NCI-H1417 treated with DMSO at 0.1 percent for 48 hours (cell line): ENCODE results near the gene SNX15.
"Not testable (repeated sequence)": the region's sequence is repeated elsewhere in the genome, so short reads cannot be mapped to it uniquely, and the experiment has no call there.

Experiments
- DNase-seq: peaks from one replicate; lab custom pipeline; 2025; lab: John Stamatoyannopoulos, UW

SNX15 gene

DNA sequence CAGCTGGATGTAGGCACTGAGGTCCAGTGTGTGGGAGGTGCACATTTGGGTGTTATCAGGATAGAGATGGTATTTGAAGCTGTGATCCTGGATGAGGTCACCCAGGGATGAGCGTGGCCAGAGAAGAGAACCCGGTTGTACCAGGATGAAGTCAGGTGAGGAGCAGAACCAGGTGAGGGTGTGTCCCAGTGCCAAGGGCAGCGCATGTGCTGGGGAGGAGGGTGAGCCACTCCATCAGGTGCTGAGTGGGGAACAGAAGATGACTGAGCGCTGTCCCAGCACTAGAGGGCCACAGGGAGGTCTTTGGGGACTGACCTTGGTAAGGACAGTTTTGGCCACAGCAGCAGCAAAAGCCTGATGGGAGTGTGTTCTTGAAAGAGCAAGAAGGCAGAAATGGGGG, 10.5 kb upstream of the SNX15 start:
- no peak for DNase-seq

DNA sequence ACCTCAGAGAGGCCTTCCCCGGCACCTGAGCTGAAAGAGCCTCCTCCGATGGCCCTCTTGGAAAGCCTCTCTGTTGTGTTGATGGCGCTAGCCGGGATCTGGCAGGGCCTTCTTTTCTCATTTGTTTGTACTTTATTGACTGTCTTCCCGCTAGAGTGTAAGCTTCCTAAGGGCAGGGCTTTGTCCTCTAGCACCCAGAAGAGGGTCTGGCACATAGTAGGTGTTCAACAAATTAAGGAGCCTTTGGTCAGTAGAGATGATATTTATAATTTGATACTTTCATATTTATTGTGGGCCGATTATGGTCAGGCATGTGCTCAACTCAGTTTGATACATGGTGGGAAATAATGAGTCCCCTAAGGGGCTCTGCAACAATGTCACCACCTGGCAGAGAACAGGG, 9.3 kb upstream of the SNX15 start:
- DNase-seq = no peak

DNA sequence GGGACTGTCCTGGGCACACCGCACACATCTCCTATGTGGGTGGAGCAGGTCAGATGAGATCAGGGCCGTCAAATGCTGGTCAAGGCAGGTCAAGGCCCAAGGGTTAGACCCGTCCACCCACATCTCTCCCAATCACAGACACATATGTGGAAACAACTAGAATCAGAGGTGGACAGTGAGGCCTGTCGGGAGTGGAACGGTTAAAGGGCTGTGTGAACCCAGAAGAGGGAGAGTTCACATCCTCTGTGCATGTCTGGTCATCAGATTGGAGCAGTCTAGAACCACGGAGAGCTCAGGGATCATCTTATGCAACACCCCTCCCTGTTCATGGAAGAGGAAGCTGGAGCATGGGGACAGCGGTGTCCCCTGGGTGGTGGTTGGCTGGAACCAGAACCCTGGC, 7.4 kb upstream of the SNX15 start:
- DNase-seq = no peak

DNA sequence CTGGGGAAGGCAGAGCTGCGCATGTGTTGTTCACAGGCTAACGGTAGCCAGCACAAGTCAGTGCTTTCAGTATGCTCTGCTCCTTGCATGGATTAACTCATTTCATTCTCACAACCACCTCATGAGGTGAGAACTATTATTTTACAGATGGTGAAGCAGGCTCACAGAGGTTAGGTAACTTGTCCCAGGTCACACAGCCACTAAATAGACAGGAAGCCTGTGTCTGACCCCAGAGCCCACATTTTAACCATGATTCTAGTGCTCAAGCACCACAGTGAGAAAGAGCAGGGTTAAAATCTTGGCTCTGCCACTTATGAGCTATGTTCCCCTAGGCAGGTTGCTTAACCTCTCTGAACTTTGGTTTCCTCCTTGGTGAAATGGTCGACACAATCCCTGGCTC, 6.2 kb upstream of the SNX15 start:
- no peak for DNase-seq

DNA sequence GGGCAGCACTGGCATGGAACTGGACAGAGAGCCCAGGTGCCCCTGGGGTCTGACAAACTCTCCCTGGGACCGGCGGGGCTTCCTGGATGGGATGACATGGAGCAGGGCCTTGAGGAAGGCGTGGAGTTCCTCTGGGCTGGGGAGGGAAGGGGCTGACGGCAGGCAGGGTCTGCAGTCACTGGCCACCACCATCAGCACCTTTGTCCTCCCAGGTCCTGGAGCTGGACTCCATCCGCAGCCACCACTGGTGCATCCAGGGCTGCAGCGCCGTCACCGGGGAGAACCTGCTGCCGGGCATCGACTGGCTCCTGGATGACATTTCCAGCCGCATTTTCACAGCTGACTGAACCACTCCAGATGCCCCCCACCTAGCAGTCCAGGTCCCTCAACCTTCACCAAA, 5.7 kb upstream of the SNX15 start:
- no peak for DNase-seq

DNA sequence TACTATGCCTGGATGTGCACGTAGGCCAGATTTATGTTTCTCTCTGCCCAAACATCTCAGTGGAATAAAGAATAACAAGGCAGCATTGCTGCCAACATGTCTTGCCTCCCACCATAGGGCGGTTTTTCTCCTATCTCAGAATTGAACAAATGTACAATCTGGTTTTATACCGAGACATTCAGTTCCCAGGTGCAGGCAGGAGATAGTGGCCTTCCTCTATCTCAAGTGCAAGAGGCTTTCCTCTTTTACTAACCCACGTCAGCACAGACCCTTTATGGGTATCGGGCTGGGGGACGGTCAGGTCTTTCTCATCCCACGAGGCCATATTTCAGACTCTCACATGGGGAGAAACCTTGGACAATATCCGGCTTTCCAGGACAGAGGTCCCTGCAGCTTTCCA, 3.7 kb upstream of the SNX15 start:
- not testable (repeated sequence) for DNase-seq

DNA sequence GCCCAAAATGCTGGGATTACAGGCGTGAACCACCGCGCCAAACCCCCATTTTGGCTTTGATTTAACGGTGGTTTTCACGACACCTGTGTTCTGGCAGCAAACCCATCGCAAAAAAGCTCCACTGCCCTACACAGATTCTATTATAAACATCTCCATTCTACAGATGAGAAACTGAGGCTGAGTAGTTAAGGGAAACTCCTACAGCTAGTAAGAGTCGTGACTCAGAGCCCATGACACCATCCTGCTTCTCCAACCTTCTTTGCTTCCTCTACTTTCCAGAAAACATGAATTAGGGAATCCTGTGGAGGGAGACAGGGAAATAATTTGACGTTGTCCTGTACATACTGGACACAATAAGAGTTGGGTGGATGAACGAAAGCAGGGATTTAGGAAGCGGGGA, 429 bp upstream of the SNX15 start:
- DNase-seq = no peak

DNA sequence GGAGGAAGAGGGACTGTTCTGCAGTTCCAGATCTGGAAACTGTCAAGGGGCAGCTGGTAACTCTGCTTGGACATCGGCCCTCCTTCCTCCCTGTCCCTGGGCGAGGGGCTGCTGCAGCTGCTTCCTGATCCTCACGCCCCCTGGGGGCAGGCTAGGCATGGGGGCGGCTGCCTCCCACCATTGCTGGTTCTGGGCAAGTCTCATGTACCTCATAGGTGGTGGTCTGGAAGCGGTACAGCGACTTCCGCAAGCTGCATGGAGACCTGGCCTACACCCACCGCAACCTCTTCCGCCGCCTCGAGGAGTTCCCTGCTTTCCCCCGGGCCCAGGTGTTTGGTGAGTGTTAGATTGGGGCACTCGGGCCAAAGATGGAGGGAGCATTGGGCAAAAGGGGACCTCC, 5.0 kb downstream of the SNX15 start:
- DNase-seq = no peak

DNA sequence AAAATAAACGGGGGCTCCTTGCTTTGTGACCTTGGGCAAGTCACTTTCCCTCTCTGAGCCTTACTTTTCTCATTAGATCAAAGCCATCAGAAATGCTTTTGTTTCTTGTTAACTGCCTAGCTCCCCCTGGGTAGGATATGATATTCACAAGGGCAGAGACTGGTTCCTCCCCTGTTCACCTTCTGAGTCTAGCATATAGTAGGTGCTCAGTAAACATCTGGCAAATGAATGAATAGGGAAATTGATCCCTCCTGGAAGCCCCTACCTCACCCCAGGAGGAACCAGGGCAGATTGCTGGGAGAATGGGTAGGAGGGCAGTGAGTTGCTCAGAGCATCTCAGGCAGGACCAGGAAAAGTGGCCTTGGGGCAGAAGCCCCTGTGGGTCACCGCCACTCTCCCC, 7.2 kb downstream of the SNX15 start:
- DNase-seq = no peak

DNA sequence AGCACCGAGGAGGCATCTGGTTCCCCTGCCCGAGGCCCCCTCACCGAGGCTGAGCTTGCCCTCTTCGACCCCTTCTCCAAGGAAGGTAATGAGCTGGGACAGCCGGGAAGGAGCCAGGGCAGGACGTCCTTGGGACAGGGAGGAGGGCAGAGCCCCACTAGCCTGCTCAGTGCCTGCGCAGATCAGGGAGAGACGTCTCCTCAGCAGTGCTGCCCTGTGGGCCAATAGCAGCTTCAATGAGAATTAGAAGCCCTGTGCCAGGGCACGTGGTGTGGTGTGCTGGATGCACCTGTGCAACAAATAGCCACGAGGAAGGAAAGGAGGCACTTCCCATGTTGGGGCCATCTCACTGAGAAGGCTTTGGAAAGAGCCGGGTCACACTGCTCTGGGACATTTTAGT, 8.3 kb downstream of the SNX15 start:
- no peak for DNase-seq

DNA sequence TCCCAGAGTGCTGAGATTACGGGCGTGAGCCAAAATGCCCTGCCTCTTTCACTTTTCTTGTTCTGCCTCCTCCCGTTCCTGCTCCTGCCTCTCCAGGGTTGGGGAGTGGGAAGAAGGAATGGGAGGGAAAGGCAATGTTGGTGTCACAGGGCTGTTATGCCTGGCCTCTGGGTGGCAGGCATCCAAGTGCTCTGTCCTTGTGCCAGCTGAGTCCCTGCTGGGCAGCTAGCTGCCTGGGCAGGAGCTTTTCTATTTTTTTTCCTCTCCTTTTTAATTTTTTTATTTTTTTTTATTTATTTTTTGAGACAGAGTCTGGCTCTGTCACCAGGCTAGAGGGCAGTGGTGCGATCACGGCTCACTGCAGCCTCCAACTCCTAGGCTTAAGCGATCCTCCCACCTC, 9.7 kb downstream of the SNX15 start:
- DNase-seq = no peak

DNA sequence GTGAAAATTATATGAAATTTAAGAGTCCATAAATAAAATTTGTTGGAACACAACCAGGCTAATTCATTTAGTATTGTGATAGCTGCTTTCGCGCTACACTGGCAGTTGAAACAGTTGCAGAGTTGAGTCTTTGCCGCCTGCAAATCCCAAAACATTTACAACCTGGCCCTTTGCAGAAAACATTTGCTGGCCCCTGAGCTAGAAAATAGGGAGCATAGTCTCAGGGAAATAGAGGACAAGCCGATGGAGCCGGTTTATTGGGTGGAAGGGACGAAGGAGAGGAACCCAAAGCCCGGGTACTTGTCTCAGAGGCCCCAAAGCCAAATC, 13.2 kb downstream of the SNX15 start:
- no peak for DNase-seq

DNA sequence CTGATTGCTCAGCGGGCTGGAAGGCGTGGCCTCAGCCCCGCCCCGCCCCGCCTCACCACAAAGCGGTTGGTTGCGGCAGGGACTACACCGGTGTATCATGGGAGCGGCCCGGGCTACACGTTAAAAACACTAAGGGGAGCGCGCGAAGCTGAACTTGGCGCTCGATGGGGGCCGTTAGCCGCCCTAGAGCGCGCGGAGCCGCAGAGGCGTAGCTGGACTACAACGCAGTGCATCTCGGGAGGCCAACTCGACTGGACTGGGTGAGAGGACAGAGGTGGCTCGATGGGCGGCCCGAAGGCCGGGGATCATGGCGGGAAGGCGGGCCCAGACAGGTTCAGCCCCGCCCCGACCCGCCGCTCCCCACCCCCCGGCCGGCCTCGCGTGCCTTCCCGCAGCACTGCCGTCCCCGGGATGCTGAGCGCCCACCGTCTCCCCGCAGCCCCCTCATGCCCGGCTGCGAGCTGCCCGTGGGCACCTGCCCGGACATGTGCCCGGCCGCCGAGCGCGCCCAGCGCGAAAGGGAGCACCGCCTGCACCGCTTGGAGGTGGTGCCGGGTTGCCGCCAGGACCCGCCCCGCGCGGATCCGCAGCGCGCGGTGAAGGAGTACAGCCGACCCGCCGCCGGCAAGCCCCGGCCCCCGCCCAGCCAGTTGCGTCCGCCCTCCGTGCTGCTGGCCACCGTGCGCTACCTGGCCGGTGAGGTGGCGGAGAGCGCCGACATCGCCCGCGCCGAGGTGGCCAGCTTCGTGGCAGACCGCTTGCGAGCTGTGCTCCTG, 13.8 kb downstream of the SNX15 start, which contains the start of gene SAC3D1:
TSS of gene SAC3D1 (plus strand) at position 364 of the 776 bp plus-strand sequence. CDS start at position 447, 83 bp downstream.
- DNase-seq = peak; percentile 94

DNA sequence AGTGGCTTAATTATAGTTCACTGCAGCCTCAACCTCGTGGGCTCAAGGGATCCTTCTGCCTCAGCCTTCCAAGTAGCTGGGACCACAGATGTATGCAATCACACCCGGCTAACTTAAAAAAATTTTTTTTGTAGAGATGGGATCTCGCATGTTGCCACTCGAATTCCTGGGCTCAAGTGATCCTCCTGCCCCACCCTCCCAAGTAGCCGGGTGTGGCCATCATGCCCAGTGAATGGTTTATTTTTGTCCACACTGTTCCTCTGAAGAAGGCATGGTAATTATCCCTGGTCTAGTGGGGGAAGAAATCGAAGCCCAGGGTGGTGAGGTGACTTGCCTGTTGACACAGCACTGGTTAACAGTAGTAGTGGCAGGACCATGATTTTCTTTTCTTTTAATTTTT, 15.7 kb downstream of the SNX15 start:
- no peak for DNase-seq

DNA sequence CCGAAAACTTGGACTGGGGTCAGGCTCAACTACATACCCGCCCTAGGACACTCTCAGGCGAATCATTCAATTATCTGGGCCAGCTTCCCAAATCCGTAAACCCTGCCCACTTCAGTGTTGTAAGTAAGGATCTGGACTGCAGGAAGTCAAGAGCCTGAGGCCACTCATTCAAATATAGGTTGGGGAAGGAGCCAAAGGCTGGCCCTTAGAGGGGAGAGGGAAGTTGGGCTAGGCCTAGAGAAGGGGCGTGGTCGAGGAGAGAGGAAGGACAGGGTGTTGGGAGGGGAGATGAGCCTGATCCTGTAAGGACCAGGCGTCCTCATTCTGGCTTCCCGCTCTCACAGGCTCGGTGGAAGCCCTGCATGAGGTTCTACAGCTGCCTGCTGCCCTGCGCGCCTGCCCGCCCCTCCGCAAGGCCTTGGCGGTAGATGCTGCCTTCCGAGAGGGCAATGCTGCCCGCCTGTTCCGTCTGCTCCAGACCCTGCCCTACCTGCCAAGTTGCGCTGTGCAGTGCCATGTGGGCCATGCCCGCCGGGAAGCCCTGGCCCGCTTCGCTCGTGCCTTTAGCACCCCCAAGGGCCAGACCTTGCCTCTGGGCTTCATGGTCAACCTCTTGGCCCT, 16.8 kb downstream of the SNX15 start:
- no peak for DNase-seq

DNA sequence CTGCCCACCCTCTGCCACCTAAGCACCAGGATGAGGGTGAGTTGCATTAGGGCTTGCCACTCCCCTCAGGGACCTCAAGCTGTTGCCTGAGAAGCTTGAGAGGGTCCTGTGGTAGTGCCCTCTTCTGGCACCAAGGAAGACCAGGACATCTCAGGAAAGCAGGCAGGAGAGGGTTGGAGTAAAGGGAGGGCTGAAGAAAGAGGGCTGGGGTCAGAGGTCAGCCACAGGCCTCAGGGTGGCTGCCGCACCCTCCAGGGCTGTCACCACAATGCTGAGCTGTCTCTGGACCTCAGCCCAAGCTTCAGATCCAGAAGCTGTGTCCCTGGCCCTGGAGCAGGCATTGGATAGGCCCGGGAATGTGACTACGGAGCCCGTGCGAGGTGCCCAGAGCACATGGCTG, 17.8 kb downstream of the SNX15 start:
- DNase-seq = no peak

DNA sequence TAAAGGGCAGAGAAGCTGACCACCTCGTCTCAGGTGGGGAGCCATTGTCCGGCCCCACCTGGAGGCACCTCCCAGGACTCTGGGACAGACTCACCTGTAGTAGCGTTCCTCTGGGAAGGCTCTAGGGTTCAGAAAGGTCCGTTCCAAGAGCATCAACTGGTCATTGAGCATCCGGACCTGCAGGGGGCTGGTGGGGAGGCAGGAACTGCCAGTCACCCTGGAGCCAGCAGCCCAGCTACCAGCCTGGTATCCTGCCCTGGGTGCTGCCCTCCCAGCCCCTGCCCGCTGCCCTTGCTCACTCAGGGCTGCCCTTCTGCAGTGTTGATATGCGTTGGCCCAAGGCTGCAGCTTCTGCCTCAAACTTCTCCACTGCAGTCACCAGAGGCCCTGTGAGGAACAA, 18.5 kb downstream of the SNX15 start:
- no peak for DNase-seq

DNA sequence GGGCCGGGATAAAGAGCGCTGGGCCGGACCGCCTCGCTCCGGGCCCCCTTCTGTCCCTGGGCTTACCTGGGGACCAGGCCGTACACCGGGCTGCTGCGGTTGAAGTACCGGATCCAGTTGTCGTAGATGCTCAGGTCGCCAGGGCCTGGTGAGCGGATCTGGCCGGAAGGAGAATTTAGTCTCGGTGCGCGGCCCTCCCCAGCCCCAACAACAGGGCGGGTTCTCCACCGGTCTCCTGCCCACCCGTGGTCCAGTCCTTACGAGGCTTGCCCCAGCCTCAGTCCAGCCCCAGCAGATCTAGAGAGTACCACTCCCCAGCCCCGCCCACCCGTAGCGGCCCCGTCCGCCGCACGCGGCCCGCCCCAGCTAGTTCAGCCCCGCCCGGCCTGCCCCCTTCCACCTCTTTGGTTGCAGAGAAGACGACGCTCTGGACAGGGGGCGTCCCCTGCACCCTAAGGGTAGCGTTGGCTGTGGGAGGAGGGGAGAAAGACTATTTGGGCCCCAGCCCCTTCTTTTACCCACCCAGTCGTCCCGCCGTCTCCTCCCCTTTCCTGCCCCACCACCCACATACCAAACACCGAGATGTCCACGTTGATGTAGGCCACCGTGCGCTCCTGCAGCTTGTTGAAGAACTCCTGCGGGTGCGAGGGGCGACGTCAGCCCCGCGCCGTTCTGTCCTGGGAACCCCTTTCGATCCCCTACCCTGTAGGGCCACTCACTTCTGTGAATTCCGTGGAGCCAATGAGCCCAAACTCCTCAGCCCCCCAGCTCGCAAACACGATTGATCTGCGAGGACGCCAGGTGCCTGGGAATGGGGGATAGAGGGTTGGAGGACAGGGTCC, 20.6 kb downstream of the SNX15 start:
- no peak for DNase-seq

DNA sequence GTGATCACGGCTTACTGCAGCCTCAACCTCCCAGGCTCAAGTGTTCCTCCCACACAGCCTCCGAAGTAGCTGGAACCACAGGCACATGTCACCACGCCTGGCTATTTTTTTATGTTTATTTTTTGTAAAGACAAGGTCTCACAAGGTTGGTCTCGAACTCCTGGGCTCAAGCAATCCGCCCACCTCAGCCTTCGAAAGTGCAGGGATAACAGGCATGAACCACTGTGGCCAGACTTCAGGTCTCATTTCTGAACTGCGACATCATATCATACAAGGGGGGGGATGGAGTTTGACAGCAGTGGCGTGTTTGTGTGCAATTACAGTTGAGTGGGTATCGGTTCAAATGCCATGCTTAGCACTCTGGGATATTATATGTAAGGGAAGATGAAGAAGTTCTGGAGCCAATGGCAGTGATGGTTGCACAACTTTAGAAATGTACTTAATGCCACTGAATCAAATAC, 24.2 kb downstream of the SNX15 start:
- DNase-seq = no peak

DNA sequence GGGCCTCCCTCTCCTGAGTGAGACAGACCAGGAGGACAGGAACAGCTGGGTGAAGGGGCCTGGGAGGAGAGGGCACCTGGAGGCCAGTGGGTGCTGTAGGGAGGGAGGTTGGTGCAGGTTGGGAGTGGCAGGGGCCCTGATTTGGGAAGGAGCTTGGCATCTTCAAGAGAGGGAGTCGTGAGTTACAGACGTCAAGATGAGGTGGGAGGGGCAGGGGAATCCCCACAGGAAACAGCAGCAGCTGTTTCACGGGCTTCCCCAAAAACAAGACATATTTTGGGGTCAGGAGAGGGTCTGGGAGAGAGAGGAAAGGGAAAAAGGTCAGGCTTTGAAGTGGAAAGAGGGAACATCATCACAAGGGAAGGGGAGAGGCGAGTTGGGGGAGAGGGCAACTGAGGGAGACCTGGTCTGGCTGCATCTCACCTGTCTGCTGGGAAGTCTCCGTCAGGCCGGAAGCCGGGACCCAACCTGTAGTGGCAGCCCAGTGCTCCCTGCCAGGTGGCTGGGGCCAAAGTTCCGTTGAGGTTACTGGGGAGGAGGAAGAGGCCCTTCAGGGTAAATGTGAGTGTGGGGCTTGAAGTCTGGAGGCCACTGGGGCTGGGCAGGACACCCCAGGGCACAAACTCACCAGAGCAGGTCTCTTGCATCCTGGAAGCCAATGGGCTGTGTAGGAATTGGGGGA, 26.7 kb downstream of the SNX15 start:
- DNase-seq = no peak

DNA sequence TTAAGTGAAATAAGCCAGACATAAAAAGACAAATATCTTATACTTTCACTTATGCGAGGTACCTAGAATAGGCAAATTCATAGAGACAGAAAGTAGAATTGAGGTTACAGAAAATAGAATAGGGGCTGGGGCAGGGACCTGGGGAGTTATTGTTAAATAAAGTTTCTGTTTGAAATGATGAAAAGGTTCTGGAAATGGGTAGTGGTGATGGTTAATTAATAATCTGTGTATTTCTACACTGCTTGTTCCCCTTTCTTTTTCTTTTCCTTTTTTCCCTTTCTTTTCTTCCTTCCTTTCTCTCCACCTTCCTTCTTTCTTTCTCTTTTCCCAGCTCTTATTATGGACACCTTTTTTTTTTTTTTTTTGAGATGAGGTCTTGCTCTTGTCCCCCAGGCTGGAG, 28.3 kb downstream of the SNX15 start:
- DNase-seq = no peak

DNA sequence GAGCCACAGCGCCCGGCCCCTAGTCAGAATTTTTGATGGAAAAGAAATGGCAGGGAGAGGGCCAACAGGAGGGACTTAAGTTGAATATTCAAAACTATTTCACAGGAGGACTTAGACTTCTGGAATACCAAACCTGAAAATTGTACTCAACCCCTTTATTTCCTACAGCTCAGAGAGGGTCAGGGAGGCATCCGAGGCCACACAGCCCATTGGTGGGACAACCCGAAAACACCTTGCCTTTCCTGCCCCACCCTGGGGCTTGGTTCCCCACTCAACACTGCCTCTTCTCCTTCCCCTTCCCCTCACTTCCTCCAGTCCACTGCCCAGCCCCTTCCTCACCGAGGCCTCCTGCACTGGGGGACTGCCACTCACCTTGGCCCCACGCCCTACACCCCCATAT, 29.8 kb downstream of the SNX15 start:
- DNase-seq = no peak
